ENCODE measurements around the gene GDPD1.
"Not testable (repeated sequence)": the region's sequence is repeated elsewhere in the genome, so short reads cannot be mapped to it uniquely, and the experiment has no call there.

The GDPD1 gene

DNA sequence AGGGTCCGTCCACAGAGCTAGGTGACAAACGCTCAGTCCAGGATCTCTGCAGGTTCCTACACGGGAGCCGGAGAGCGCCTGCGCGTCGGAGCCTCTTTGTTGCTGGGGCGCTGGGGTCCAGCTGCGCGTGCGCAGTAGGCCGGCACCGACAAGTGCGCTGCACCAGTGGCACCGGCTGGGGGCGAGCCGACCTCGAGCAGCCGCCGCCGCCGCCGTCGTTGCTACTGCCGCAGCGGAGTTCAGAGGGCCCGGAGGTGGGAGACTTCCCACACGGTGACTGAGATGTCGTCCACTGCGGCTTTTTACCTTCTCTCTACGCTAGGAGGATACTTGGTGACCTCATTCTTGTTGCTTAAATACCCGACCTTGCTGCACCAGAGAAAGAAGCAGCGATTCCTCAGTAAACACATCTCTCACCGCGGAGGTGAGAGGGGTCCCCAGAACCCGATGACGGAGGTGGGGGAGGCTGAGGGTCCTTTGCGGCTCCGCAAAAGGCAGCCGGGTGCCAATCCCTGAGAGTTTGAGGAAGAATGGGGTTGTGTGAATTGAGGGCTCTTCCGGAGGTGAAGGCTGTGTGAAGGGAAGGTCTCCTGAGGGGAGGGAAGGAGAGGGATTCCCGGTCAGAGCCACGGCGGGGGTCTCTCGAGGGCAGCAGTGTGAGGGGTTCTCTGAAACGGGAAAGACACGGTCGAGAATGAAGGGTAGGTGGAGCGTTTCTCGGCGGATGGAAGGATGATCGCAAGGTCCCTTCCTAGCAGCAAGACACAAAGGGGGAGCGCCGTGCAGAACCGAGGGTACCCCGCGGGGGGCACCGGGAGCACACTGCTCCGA lies at the start of gene GDPD1:
TSS of gene GDPD1 (plus strand) at position 184 of the 831 bp plus-strand sequence. CDS start at position 283, 99 bp downstream.
- DNase-seq (ENCODE audit: low spot score): peak; percentile 95

DNA sequence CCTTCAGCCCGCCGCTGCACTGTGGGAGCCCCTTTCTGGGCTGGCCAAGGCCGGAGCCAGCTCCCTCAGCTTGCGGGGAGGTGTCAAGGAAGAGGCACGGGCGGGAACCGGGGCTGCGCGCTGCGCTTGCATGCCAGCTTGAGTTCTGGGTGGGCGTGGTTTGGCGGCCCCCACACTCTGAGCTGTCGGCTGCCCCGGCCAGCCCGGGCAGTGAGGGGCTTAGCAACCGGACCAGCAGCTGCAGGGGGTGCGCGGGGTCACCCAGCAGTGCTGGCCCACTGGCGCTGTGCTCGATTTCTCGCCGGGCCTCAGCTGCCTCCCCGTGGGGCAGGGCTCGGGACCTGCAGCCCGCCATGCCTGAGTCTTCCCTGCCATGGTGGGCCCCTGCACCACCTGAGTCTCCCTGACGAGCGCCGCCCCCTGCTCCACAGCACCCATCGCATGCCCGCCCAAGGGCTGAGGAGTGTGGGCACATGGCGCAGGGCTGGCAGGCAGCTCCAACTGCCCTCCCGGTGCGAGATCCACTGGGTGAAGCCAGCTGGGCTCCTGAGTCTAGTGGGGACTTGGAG lies 47.8 kb upstream of the GDPD1 start:
- DNase-seq (ENCODE audit: low spot score): no peak

DNA sequence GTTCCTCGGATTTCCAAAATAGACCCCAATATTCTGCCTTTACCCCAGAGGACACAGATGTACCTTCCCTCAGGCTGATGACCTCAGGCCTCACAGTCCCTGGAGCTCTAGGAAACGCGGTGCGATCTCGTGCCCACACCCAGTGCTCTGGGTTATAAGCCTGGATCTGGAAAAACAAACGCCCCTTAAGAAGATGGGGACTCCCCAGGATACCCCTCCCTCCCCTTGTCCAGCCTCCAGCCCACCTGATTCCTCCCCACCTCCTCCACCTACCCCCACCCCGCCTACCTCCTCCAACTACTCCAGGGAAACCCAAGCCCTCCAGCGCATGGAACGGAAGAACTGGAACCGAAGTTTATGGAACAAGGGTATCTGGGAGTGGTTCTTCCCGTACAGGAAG lies 45.6 kb upstream of the GDPD1 start:
- DNase-seq (ENCODE audit: low spot score): no peak

DNA sequence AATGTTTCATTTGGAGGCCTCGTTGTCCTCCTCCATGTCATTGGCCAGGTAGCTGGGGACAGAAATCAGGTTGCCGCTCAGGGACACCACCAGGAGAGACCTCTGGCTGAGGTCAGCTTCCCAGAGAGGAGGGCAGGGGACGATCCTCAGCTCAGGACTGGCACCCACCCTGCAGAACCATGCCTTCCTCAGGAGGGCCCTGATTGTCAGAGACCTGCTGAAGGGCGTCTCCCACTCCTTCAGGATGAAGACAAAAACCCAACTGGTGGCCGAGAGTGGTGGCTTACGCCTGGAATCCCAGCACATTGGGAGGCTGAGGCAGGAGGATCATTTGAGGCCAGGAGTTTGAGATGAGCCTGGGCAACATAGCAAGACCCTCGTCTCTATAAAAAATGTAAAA lies 45.2 kb upstream of the GDPD1 start:
- DNase-seq (ENCODE audit: low spot score): no peak

- DNase-seq (ENCODE audit: low spot score): peak; percentile 59
These were observed 41.9 kb upstream of the GDPD1 start for GRCh38 chr17:59178266-59178985.

DNA sequence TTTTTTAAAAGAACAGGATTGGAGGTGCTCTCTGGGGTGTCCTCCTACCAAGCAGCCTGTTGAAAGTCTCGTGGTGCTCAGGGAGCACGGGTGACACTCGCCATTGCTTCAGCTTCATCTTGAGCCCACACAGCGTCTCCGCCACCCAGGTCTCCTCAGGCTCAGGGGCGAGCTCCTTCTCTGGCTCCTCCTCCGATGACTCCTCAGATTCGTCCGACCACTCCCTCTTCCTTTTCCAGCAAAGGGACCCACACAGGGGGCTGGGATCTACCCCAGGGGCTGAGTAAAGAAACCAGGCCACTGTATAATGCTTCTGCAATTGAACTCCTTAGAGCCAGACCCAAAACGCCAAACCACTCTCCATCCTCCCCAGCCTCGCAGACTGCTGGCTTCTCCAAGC lies 40.7 kb upstream of the GDPD1 start:
- DNase-seq (ENCODE audit: low spot score): not testable (repeated sequence)

DNA sequence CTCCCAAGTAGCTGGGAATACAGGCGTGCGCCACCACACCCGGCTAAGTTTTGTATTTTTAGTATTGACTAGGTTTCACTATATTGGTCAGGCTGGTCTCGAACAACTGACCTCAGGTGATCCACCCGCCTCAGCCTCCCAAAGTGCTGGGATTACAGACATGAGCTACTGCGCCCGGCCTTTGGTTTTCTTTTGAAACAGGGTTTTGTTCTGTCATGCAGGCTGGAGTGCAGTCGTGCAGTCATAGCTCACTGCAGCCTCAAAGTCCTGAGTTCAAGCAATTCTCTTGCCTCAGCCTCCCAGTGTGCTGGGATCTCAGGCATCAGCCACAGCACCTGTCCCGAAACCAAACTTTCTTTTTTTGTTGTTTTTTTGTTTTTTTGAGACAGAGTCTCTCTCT lies 39.7 kb upstream of the GDPD1 start:
- DNase-seq (ENCODE audit: low spot score): no peak

DNA sequence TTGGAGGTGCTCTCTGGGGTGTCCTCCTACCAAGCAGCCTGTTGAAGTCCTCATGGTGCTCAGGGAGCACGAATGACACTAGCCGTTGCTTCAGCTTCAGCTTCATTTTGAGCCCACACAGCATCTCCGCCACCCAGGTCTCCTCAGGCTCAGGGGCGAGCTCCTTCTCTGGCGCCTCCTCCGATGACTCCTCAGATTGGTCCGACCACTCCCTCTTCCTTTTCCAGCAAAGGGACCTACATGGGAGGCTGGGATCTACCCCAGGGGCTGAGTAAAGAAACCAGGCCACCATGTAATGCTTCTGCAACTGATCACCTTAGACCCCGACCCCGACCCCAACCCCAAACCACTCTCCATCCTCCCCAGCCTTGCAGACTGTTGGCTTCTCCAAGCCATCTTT lies 38.8 kb upstream of the GDPD1 start:
- DNase-seq (ENCODE audit: low spot score): no peak

- no peak for DNase-seq (ENCODE audit: low spot score)
These were observed 34.3 kb upstream of the GDPD1 start for GRCh38 chr17:59185997-59186396.

GRCh38 chr17:59186850-59187249 lies 33.5 kb upstream of the GDPD1 start:
- no peak for DNase-seq (ENCODE audit: low spot score)

GRCh38 chr17:59190806-59191205 lies 29.5 kb upstream of the GDPD1 start:
- no peak for DNase-seq (ENCODE audit: low spot score)

DNA sequence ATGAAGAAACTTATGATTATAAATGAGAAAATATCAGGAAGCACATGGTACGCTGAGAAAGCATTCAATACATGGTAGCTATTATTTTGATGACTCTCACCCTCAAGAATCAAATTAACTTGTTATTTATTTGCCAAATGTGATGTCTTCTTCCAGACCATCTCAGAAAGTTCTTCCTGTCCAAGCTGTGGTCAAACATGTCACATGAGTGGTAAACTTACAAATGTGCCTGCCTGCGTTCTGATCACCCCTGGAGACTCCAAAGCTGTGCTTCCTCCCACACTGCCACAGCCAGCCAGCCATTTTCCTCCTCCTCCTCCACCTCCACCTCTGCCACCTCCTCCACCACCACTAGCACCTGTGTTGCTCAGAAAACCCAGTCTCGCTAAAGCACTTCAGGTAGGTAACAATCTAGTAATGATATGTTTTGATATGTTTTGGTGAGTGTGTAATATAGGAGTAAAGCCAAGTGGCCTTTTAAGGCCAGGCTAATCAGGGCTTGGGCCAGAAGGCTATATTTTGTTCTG lies 26.9 kb upstream of the GDPD1 start:
- DNase-seq (ENCODE audit: low spot score): no peak

DNA sequence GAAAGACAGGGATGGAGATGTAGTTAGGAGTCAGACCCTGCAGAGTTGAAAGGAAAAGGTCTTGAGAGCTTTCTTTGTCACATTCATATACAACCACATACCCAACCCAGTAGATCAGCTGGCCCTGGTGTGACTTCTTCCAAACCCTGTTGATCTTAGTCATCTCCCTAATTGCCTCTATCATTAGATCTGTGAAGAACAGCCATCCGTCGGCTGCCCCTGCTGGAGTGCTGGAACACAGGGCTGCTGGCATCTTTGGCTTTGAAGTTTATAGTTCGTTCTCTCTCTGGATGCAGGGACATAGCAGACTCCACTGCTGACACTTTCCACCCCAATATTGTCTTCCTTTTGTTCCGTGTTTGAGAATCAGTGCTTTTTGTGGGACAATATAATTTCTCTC lies 20.9 kb upstream of the GDPD1 start:
- no peak for DNase-seq (ENCODE audit: low spot score)

DNA sequence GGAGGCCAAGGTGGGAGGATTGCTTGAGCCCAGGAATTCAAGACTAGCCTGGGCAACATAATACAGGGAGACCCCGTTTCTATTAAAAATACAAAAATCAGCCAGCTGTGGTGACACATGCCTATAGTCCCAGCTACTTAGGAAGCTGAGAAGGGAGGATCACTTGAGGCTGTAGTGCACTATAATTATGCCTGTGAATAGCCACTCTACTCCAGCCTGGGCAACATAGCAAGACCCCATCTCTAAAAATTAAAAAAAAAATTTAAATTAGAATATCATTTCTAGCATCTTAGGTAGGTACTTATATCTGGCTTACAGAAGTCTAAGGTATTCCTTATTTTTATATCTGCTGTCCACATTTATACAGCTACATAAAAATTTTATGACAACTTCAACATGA lies 18.0 kb upstream of the GDPD1 start:
- no peak for DNase-seq (ENCODE audit: low spot score)

GRCh38 chr17:59219370-59219769 lies 941 bp upstream of the GDPD1 start:
- DNase-seq (ENCODE audit: low spot score): no peak

DNA sequence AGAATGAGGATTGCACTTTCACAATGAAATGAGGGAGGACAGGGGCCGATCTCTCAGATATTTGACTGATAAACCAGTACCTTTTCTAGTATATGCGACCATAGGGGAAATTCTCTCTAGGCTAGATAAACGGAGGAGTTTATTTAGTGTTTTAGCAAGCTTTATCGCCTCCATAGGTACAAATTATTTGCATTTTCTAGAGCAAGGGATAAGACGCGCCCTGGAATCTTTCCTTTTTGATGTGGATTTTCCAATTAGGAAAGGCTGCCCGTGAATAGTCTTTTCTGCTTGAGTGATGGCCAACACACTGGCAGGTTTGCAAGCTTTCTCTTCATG lies 351 bp upstream of the GDPD1 start:
- no peak for DNase-seq (ENCODE audit: low spot score)

- DNase-seq (ENCODE audit: low spot score): no peak
These were observed 992 bp downstream of the GDPD1 start for GRCh38 chr17:59221159-59221847.

GRCh38 chr17:59223813-59224212 lies 3.5 kb downstream of the GDPD1 start:
- no peak for DNase-seq (ENCODE audit: low spot score)

- DNase-seq (ENCODE audit: low spot score): not testable (repeated sequence)
These were observed 8.3 kb downstream of the GDPD1 start for GRCh38 chr17:59228588-59228987.

- DNase-seq (ENCODE audit: low spot score): no peak
These were observed 10.5 kb downstream of the GDPD1 start for GRCh38 chr17:59230764-59231163.

DNA sequence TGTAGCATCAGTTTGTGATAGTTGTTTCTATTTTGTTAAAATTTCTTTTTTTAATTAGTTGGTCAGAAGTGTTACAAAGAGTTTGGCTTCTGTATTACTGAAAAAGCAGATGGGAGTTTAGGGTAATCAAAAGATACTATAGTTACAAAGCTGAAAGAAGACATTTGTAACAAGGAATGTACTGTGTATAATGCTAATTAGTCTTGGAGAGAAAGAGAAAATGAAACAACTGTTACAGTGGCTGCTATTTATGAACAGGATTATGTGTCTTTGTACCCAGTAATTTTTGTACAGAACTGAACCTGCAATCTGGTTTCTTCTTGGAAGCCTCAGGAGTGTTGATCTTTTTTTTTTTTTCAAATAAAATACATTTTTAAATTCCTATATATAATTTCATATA lies 14.3 kb downstream of the GDPD1 start:
- no peak for DNase-seq (ENCODE audit: low spot score)

DNA sequence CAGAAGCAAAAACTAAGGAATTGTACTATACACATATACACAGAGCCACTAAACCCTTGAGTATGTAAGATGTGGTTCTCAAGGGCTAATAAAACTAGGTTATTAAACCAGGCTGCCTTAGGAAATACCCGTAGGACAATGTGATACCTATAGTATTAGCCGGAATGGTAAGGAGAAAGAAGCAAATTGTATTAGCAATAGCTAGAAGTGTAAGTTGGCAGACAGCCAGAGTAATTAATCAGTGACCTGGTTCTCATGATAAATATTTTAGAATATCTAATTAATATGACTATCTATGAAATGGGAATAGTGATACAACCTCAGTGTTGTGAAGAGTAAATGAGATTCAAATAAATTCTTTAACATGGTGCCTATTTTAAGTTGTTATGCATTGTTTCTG lies 18.6 kb downstream of the GDPD1 start:
- DNase-seq (ENCODE audit: low spot score): no peak

Measured in kidney capillary endothelial cell (primary cell).